22Rv1 (cell line): ENCODE data around the gene MCCD1.

Source experiments
- H3K27ac ChIP-seq: fragments of 450-650 bp; 2 replicates; pipeline ENCODE4 v1.5.1; 2017
- CTCF ChIP-seq: fragments of 450-650 bp; IDR thresholded peaks from 2 replicates; pipeline ENCODE4 v1.5.1; 2017; ENCODE audit warnings: mild to moderate bottlenecking
- ZFX ChIP-seq: fragments of 450-650 bp; IDR thresholded peaks from 2 replicates; pipeline ENCODE4 v1.6.1; 2017; ENCODE audit warnings: antibody characterized with exemption, borderline replicate concordance

Gene MCCD1

GRCh38 chr6:31558318-31558625, 29.5 kb downstream of the MCCD1 start:
- no peak overlapping the region for H3K27ac ChIP-seq
- TF ChIP-seq ZFX (no peak), CTCF (no peak)

- no peak overlapping the region for H3K27ac ChIP-seq
- no peak for TF ChIP-seq ZFX
- no peak for TF ChIP-seq CTCF
These were observed 30.1 kb downstream of the MCCD1 start for GRCh38 chr6:31558631-31559500.

GRCh38 chr6:31559606-31559957, 30.8 kb downstream of the MCCD1 start:
- H3K27ac ChIP-seq, result no peak overlapping the region
- no peak for TF ChIP-seq CTCF
- TF ChIP-seq ZFX, result no peak

GRCh38 chr6:31559958-31560696, 31.4 kb downstream of the MCCD1 start:
- TF ChIP-seq CTCF (no peak), ZFX (no peak)
- H3K27ac ChIP-seq, result no peak overlapping the region

GRCh38 chr6:31560697-31561058, 31.9 kb downstream of the MCCD1 start:
- no peak for TF ChIP-seq ZFX
- TF ChIP-seq CTCF, result no peak
- H3K27ac ChIP-seq, result no peak overlapping the region

GRCh38 chr6:31567531-31568370, 39.0 kb downstream of the MCCD1 start:
- TF ChIP-seq ZFX, result no peak
- no peak for TF ChIP-seq CTCF
- no peak overlapping the region for H3K27ac ChIP-seq

- H3K27ac ChIP-seq, result no peak overlapping the region
- no peak for TF ChIP-seq CTCF
- TF ChIP-seq ZFX, result no peak
These were observed 39.8 kb downstream of the MCCD1 start for GRCh38 chr6:31568537-31568961.
